Peyer's patch (tissue), 4 donors: Measurements from ENCODE around the gene SYK. TPM values are rescaled to one million over a fixed set of nuclear protein-coding genes. Genes with fewer than 3 reads are reported as not detected.

ENCODE experiments used
- DNase-seq, 3 donors: peaks; one replicate each; pipeline ENCODE4 v3.0.0-alpha.2; 2017 to 2019
- H3K27ac ChIP-seq, 4 donors: fragments of 200-600 bp; sonication (generic); one replicate each; pipeline ENCODE4 v1.5.1; 2016 to 2019
- H3K27me3 ChIP-seq, 2 donors: fragments of 200-600 bp; sonication (generic); one replicate each; pipeline ENCODE4 v1.5.1; 2019
- H3K36me3 ChIP-seq, 3 donors: fragments of 200-600 bp; sonication (generic); one replicate each; pipeline ENCODE4 v1.5.1; 2016 to 2019
- H3K4me1 ChIP-seq, 4 donors: fragments of 200-600 bp; sonication (generic); one replicate each; pipeline ENCODE4 v1.5.1; 2016 to 2019
- H3K4me3 ChIP-seq, 4 donors: fragments of 200-600 bp; sonication (generic); 1 replicate in 3 of 4; 2 replicates in 1 of 4; pipeline ENCODE4 v1.5.1; 2016 to 2019; ENCODE audit warnings: mild to moderate bottlenecking in 1 of 4
- H3K9me3 ChIP-seq, 4 donors: fragments of 200-600 bp; sonication (generic); one replicate each; pipeline ENCODE4 v1.5.1; 2016 to 2019; ENCODE audit warnings: mild to moderate bottlenecking in 1 of 4
- CTCF ChIP-seq, 6 experiments: fragments of 450-650 bp in 4 of 6; fragments of 200-600 bp in 2 of 6; sonication (generic) in 1 of 6; IDR thresholded peaks; one replicate each; pipeline ENCODE4 v1.5.1; 2017 to 2019; ENCODE audit warnings: antibody characterized with exemption in 6 of 6, mild to moderate bottlenecking in 3 of 6, moderate library complexity in 1 of 6
- POLR2A ChIP-seq, 2 donors: fragments of 450-650 bp; IDR thresholded peaks; one replicate each; pipeline ENCODE4 v1.5.1; 2017; ENCODE audit warnings: antibody characterized with exemption in 2 of 2, mild to moderate bottlenecking in 2 of 2, moderate library complexity in 2 of 2
- total RNA-seq, 4 donors: library from RNA; depleted of rRNA; stranded (reverse); fragments of >200 nt; gene quantifications; one replicate each; pipeline ENCODE4 v1.1.0, GENCODE V29; 2016

Gene SYK
- total RNA-seq, 4 donors from 2014 or later: 48.7 to 81.7 (median 60.0) TPM

GRCh38 chr9:90900130-90900529, 98.5 kb downstream of the SYK start:
- H3K4me1 ChIP-seq: no peaks in the 10 kb centered on the region
- TF ChIP-seq CTCF (IDR thresholded peaks at IDR 0.05) (no peak), POLR2A (IDR thresholded peaks at IDR 0.05) (no peak)
- no peaks in the 10 kb centered on the region for H3K27me3 ChIP-seq
- peaks cover 0 to 27% (median 0%) of the 10 kb centered on the region in 3 donors for H3K36me3 ChIP-seq
- H3K4me3 ChIP-seq: no peak overlapping the region
- DNase-seq: no peak
- no peaks in the 10 kb centered on the region for H3K9me3 ChIP-seq
- no peak overlapping the region for H3K27ac ChIP-seq

GRCh38 chr9:90901933-90902332, 100.3 kb downstream of the SYK start:
- Histone ChIP-seq H3K27ac (no peak overlapping the region), H3K36me3 (peaks cover 0 to 13% (median 0%) of the 10 kb centered on the region in 3 donors), H3K4me3 (no peak overlapping the region), H3K4me1 (no peaks in the 10 kb centered on the region), H3K27me3 (no peaks in the 10 kb centered on the region), H3K9me3 (no peaks in the 10 kb centered on the region)
- TF ChIP-seq POLR2A (IDR thresholded peaks at IDR 0.05) (no peak), CTCF (IDR thresholded peaks at IDR 0.05) (no peak)
- DNase-seq: no peak

GRCh38 chr9:90903766-90904424, 102.3 kb downstream of the SYK start:
- Histone ChIP-seq H3K4me3 (no peak overlapping the region), H3K36me3 (peaks cover 0 to 4% (median 0%) of the 10 kb centered on the region in 3 donors), H3K4me1 (no peaks in the 10 kb centered on the region), H3K27ac (no peak overlapping the region), H3K27me3 (no peaks in the 10 kb centered on the region), H3K9me3 (no peaks in the 10 kb centered on the region)
- DNase-seq: no peak
- TF ChIP-seq POLR2A (IDR thresholded peaks at IDR 0.05) (no peak), CTCF (IDR thresholded peaks at IDR 0.05) (no peak)

- Histone ChIP-seq H3K9me3 (no peaks in the 10 kb centered on the region), H3K4me1 (no peaks in the 10 kb centered on the region), H3K27me3 (no peaks in the 10 kb centered on the region), H3K27ac (no peak overlapping the region), H3K36me3 (no peaks in the 10 kb centered on the region), H3K4me3 (no peak overlapping the region)
- no peak for DNase-seq
- no peak for TF ChIP-seq POLR2A (IDR thresholded peaks at IDR 0.05)
- TF ChIP-seq CTCF (IDR thresholded peaks at IDR 0.05): no peak
These were observed 103.3 kb downstream of the SYK start for GRCh38 chr9:90904706-90905478.

- Histone ChIP-seq H3K36me3 (no peaks in the 10 kb centered on the region), H3K4me3 (no peak overlapping the region), H3K27ac (no peak overlapping the region), H3K27me3 (no peaks in the 10 kb centered on the region), H3K9me3 (no peaks in the 10 kb centered on the region), H3K4me1 (no peaks in the 10 kb centered on the region)
- TF ChIP-seq CTCF (IDR thresholded peaks at IDR 0.05): no peak
- no peak for TF ChIP-seq POLR2A (IDR thresholded peaks at IDR 0.05)
- DNase-seq: no peak
These were observed 104.2 kb downstream of the SYK start for GRCh38 chr9:90905822-90906221.
